Midbrain (tissue), 1 donor: ENCODE data around the gene RGS9BP.
"Not testable (repeated sequence)": the region's sequence is repeated elsewhere in the genome, so short reads cannot be mapped to it uniquely, and the experiment has no call there.

Experiments
- DNase-seq: peaks from one replicate; lab custom pipeline; 2025; lab: John Stamatoyannopoulos, UW

RGS9BP gene

DNA sequence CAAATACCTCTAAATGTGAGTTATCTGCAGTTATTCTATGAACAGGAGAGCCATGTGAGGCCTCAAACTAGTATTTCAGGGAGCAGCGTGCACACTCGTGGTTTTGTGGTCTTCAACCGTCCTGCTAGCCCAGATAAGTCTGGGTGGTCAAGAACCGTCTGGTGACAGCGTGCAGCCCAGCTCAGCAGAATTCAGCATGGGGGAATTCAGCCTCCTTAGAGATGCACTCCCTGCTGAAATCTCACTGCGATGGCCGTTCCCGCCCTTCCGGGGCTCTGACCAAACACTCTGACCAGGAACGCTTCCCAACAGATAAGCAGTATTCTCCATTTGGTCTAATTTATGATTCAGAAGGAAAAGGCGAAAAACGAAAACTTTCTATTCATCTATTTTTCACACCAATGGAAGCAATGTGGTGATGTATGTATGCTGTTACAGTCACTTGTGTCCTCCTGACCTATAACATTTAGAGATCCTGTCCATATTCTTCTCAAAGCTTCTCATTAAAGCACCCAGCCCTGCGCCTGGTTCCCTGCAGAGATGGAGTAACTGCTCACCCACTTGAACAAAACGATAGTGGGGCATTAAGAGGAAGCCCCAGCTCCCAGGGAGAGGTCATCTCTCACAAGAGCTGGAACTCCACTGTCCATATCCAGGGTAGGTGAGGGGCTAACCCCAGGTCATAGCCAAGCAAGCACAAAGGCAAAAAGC, 3.6 kb upstream of the RGS9BP start:
- no peak for DNase-seq

DNA sequence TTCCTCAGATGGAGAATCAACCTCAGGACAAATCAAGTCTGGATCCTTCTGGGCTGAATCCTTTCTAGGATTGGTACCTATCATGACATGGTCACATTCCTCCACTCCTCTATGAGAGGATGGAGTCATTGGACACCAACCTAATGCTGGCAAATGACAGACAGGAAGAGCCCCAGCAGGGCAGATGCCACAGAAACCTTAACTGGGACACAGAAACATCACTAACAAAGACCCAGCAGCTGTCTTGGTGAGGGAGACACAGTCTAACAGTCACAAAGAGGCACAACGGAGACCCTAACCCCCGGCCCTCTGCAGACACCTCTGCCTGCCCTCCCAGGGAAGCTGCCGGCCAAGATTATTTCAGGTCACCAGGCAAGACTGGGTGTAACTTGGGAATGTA, 2.8 kb upstream of the RGS9BP start:
- no peak for DNase-seq

- no peak for DNase-seq
These were observed 2.1 kb upstream of the RGS9BP start for GRCh38 chr19:32673573-32673972.

GRCh38 chr19:32674153-32674930, 1.3 kb upstream of the RGS9BP start:
- peak; percentile 4 for DNase-seq

- DNase-seq: peak; percentile 99
These were observed 523 bp upstream of the RGS9BP start, which contains the start of gene ANKRD27 for GRCh38 chr19:32674931-32675719. ANKRD27 (minus strand) TSS chr19:32675180; CDS start chr19:32659015, 16,165 bp downstream.

GRCh38 chr19:32676186-32676894, 692 bp downstream of the RGS9BP start:
- no peak for DNase-seq

DNA sequence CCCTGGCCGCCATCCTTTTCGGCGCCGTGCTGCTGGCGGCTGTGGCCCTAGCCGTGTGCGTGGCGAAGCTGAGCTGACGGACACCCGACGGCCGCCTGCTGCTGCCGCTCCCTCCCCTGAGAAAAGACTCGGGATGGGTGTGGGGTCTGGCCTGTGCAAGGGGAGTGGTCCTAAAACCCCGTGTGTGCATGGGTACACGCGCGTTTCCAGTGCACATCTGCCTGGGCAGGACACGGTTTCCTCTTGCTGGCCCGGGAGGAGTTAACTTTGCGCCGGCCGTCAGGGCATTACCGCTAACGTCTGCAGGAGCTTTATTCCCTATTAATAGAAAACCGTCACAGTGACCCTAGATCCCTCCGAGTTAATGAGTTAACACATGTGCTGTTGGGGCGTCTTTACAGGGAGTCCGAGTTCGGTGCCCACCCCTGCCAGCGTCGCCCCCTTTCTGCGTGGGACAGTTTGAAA, 1.3 kb downstream of the RGS9BP start:
- DNase-seq: no peak

- no peak for DNase-seq
These were observed 2.0 kb downstream of the RGS9BP start for GRCh38 chr19:32677657-32678056.

DNA sequence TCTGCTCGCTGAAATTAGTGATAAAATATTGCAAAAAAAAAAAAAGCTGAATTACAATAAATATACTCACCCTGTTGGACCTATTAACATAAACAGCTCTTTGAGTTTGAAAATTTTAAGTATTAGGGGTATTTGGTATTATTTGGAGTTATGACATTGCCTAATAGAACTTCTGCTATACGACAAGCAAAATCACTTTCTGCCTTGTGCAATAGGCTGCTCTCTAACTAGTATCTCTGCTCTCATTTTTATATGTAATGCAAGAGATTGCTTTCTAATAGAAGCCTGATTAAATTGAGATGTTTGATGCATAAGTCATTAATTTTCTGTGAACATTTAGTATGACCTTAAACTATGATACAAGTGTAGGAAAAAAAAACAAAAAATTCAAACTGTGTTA, 5.3 kb downstream of the RGS9BP start:
- no peak for DNase-seq

GRCh38 chr19:32682317-32682716, 6.7 kb downstream of the RGS9BP start:
- DNase-seq: no peak

GRCh38 chr19:32686847-32687475, 11.3 kb downstream of the RGS9BP start:
- DNase-seq: no peak

DNA sequence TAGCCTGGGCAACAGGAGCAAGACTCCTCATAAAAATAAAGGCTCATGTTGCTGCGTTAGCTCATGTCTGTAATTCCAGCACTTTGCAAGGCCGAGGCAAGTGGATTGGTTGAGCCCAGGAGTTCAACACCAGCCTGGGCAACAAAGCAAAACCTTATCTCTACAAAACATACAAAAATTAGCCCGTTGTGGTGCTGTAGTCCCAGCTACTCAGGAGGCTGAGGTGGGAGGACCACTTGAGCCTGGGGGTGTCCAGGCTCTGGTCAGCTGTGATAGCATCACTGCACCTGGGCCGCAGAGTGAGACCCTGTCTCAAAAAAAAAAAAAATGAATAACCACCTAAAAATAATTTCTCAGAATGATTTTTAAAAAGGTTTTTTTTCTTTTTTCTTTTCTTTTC, 12.0 kb downstream of the RGS9BP start:
- no peak for DNase-seq

DNA sequence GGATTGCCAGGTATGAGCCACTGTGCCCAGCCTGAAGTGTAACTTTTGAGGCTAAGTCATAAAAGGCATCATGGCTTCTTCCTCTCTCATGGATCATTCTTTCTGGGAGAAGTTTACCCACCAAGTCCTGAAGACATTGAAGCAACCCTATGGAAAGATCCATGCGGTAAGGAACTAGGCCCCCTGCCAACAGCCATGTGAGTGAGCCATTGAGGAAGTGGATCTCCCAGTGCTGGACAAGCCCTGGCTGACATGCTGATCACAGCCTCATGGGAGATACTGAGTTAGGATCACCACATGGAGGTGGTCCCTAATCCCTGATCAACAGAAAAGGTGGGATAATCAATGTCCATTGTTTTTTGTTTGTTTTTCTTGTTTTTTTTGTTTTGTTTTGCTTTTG, 12.7 kb downstream of the RGS9BP start:
- DNase-seq: no peak

- DNase-seq: peak; percentile 86
These were observed 15.8 kb downstream of the RGS9BP start, which contains the start of gene NUDT19 for GRCh38 chr19:32691291-32691951. NUDT19 (plus strand) TSS chr19:32691821; CDS start chr19:32691961, 140 bp downstream.

- DNase-seq: peak; percentile 42
These were observed 16.5 kb downstream of the RGS9BP start for GRCh38 chr19:32691952-32692726.

GRCh38 chr19:32692727-32693061, 17.0 kb downstream of the RGS9BP start:
- no peak for DNase-seq

GRCh38 chr19:32693151-32694108, 17.8 kb downstream of the RGS9BP start:
- DNase-seq: not testable (repeated sequence)

GRCh38 chr19:32694316-32694715, 18.7 kb downstream of the RGS9BP start:
- not testable (repeated sequence) for DNase-seq

- not testable (repeated sequence) for DNase-seq
These were observed 19.2 kb downstream of the RGS9BP start for GRCh38 chr19:32694851-32695250.
